GM10266 (cell line): Measurements from ENCODE around the gene SLC39A13.

Experiments used
- DNase-seq: peaks from one replicate; pipeline ENCODE4 v3.0.0; 2012; ENCODE audit errors: extremely low spot score
- CTCF ChIP-seq: IDR thresholded peaks from 2 replicates; pipeline ENCODE4 v1.5.1; 2012; ENCODE audit warnings: mild to moderate bottlenecking, low read depth; ENCODE audit not compliant: control insufficient read depth, insufficient read depth; ENCODE audit errors: missing control alignments

SLC39A13 gene

GRCh38 chr11:47442514-47442913 is 34.1 kb downstream of the SLC39A13 start:
- DNase-seq, result no peak
- TF ChIP-seq CTCF, result no peak

GRCh38 chr11:47443028-47443700 is 34.8 kb downstream of the SLC39A13 start:
- no peak for TF ChIP-seq CTCF
- DNase-seq, result no peak

GRCh38 chr11:47443817-47444216 is 35.4 kb downstream of the SLC39A13 start:
- no peak for DNase-seq
- TF ChIP-seq CTCF, result no peak

GRCh38 chr11:47445840-47446239 is 37.5 kb downstream of the SLC39A13 start:
- TF ChIP-seq CTCF, result no peak
- no peak for DNase-seq

GRCh38 chr11:47446833-47447232 is 38.4 kb downstream of the SLC39A13 start:
- DNase-seq, result no peak
- TF ChIP-seq CTCF, result no peak

- TF ChIP-seq CTCF, result no peak
- no peak for DNase-seq
Measured at GRCh38 chr11:47447906-47448305, 39.5 kb downstream of the SLC39A13 start.

GRCh38 chr11:47448566-47449427 is 40.4 kb downstream of the SLC39A13 start, which contains the start of gene RAPSN:
TSS of gene RAPSN (minus strand) at chr11:47449136. CDS start at chr11:47448964, 172 bp downstream.
- DNase-seq, result no peak
- no peak for TF ChIP-seq CTCF
